ENCODE data around the gene FBRSL1.

FBRSL1 gene

DNA sequence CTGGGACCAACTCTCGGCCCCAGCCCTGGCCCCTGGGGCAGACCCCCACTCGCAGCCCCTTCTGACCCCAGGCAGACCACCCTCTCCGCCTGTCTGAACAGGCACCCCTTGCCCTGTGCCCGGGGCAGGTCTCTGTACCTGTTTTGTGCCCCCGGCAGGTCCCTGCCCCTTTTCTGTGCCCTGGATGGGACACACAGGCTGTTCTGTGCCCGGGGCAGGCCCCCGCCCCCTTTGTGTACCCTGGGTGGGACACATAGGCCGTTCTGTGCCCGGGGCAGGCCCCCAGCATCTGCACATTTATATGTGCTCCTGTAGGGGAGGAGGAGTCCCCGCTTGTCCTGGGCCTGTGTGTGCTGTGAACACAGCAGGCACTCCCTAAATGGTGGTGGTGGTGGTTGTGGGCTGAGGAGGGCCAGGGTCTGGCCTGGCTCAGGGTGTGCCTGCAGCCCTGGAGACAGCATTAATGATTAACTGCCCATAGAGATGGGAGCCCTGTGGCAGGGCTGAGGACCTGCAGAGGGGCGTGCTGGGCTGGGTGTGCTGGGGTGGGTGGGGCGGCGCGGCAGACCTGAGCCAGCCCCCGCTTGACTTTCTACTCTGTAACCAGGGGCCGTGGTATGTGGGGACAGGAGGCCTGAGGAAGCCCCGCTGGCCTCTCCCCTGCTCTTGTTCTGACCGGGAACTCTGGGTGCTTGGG lies 3.7 kb downstream of the FBRSL1 start:
- no peak overlapping the region for H4K91ac ChIP-seq (ENCODE audit: low read depth, low read length, poor library complexity)
- H2BK120ac ChIP-seq (ENCODE audit: low read depth, low read length): no peak overlapping the region
- no peak overlapping the region for H3K27ac ChIP-seq (replicated peaks; ENCODE audit: low read length)
- peaks cover 61% of the 10 kb centered on the region for H3K79me1 ChIP-seq (ENCODE audit: low read depth, low read length)
- no peak overlapping the region for H3K4me2 ChIP-seq (ENCODE audit: insufficient read depth, low read length, poor library complexity, severe bottlenecking)
- H3K27me3 ChIP-seq (ENCODE audit: control insufficient read depth in 3 of 3, insufficient read depth in 3 of 3, low read depth in 1 of 3, low read length in 3 of 3): peaks cover 0 to 8% (median 7%) of the 10 kb centered on the region in 3 experiments
- H3K4ac ChIP-seq (ENCODE audit: low read length): no peak overlapping the region
- no peak overlapping the region for H2BK12ac ChIP-seq (ENCODE audit: low read length)
- no CpG with 5 or more reads among the region's 18 CpGs for WGBS, 2 donors (ENCODE audit: extremely low coverage in 2 of 2, insufficient read length in 2 of 2, insufficient replicate concordance in 1 of 2)
- H2AFZ ChIP-seq (ENCODE audit: low read length): no peak overlapping the region
- no peaks in the 10 kb centered on the region for H3K9me3 ChIP-seq (replicated peaks in 1 of 2; ENCODE audit: control insufficient read depth in 2 of 2, insufficient read depth in 1 of 2, low read depth in 1 of 2, low read length in 2 of 2)
- H3K18ac ChIP-seq (ENCODE audit: low read length): no peak overlapping the region
- no peak overlapping the region for H3K14ac ChIP-seq (ENCODE audit: low read length)
- no peak overlapping the region for H2AK5ac ChIP-seq (ENCODE audit: low read depth, low read length)
- no peak overlapping the region for H2BK15ac ChIP-seq (ENCODE audit: low read length)
- no peak for DNase-seq (ENCODE audit: low spot score)
- peak overlapping the region; percentile 65 for H3K23ac ChIP-seq (ENCODE audit: low read depth, low read length, poor library complexity)
- no peak overlapping the region for H2BK5ac ChIP-seq (ENCODE audit: low read length)
- H3K36me3 ChIP-seq (replicated peaks in 1 of 2; ENCODE audit: control insufficient read depth in 2 of 2, insufficient read depth in 2 of 2, low read length in 2 of 2): peaks cover 2 to 12% of the 10 kb centered on the region in 2 donors
- no peak overlapping the region for H4K8ac ChIP-seq (ENCODE audit: low read depth, low read length)
- no peak overlapping the region for H3K4me3 ChIP-seq (ENCODE audit: low read length in 2 of 2)
- H3K4me1 ChIP-seq (ENCODE audit: control insufficient read depth in 2 of 2, insufficient read depth in 1 of 2, low read depth in 1 of 2, low read length in 2 of 2): peaks cover 10 to 17% of the 10 kb centered on the region in 2 donors
- H3K9ac ChIP-seq (ENCODE audit: low read depth, low read length, poor library complexity): no peak overlapping the region

GRCh38 chr12:132494294-132495164 lies 4.6 kb downstream of the FBRSL1 start:
- no peak for DNase-seq (ENCODE audit: low spot score)
- Histone ChIP-seq H2BK120ac (ENCODE audit: low read depth, low read length) (no peak overlapping the region), H3K27me3 (ENCODE audit: control insufficient read depth in 3 of 3, insufficient read depth in 3 of 3, low read depth in 1 of 3, low read length in 3 of 3) (peaks cover 0 to 2% (median 0%) of the 10 kb centered on the region in 3 experiments), H2AK5ac (ENCODE audit: low read depth, low read length) (peak overlapping the region; percentile 56), H3K27ac (replicated peaks; ENCODE audit: low read length) (no peak overlapping the region), H3K79me1 (ENCODE audit: low read depth, low read length) (peaks cover 65% of the 10 kb centered on the region), H3K36me3 (replicated peaks in 1 of 2; ENCODE audit: control insufficient read depth in 2 of 2, insufficient read depth in 2 of 2, low read length in 2 of 2) (peaks cover 2 to 12% of the 10 kb centered on the region in 2 donors), H3K9ac (ENCODE audit: low read depth, low read length, poor library complexity) (no peak overlapping the region), H3K23ac (ENCODE audit: low read depth, low read length, poor library complexity) (peak overlapping the region; percentile 80), H3K14ac (ENCODE audit: low read length) (no peak overlapping the region), H3K18ac (ENCODE audit: low read length) (no peak overlapping the region), H2BK12ac (ENCODE audit: low read length) (no peak overlapping the region), H3K9me3 (replicated peaks in 1 of 2; ENCODE audit: control insufficient read depth in 2 of 2, insufficient read depth in 1 of 2, low read depth in 1 of 2, low read length in 2 of 2) (no peaks in the 10 kb centered on the region), H2BK5ac (ENCODE audit: low read length) (no peak overlapping the region), H3K4ac (ENCODE audit: low read length) (no peak overlapping the region), H2AFZ (ENCODE audit: low read length) (no peak overlapping the region), H4K8ac (ENCODE audit: low read depth, low read length) (no peak overlapping the region), H2BK15ac (ENCODE audit: low read length) (no peak overlapping the region), H3K4me2 (ENCODE audit: insufficient read depth, low read length, poor library complexity, severe bottlenecking) (no peak overlapping the region), H3K4me3 (ENCODE audit: low read length in 2 of 2) (no peak overlapping the region), H3K4me1 (ENCODE audit: control insufficient read depth in 2 of 2, insufficient read depth in 1 of 2, low read depth in 1 of 2, low read length in 2 of 2) (peaks cover 10 to 16% of the 10 kb centered on the region in 2 donors), H4K91ac (ENCODE audit: low read depth, low read length, poor library complexity) (no peak overlapping the region)
- WGBS, 2 donors (ENCODE audit: extremely low coverage in 2 of 2, insufficient read length in 2 of 2, insufficient replicate concordance in 1 of 2): no CpG with 5 or more reads among the region's 25 CpGs

DNA sequence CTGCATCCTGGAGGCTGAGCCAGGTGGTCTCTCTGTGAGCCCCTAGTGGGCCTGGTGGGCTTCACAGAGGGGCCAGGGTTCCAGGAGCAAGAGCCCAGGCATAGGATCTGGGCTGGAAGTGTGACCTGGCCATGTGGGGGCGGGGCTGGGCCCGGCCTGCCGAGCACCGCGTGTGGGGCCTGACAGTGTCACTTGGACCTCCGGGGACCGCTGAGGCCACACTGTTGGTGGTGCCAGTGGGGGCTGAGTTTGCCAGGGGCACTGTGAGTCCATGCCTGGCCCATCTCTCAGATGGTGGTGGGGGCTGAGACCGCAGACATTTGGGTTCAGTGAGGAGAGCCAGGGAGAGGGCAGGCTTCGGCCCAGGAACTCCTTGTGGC lies 5.2 kb downstream of the FBRSL1 start:
- no peak overlapping the region for H3K4me3 ChIP-seq (ENCODE audit: low read length in 2 of 2)
- H2AK5ac ChIP-seq (ENCODE audit: low read depth, low read length): no peak overlapping the region
- no peak overlapping the region for H4K91ac ChIP-seq (ENCODE audit: low read depth, low read length, poor library complexity)
- no peak overlapping the region for H2BK120ac ChIP-seq (ENCODE audit: low read depth, low read length)
- H3K4me2 ChIP-seq (ENCODE audit: insufficient read depth, low read length, poor library complexity, severe bottlenecking): no peak overlapping the region
- H3K18ac ChIP-seq (ENCODE audit: low read length): no peak overlapping the region
- no CpG with 5 or more reads among the region's 9 CpGs for WGBS, 2 donors (ENCODE audit: extremely low coverage in 2 of 2, insufficient read length in 2 of 2, insufficient replicate concordance in 1 of 2)
- peak overlapping the region; percentile 73 for H3K23ac ChIP-seq (ENCODE audit: low read depth, low read length, poor library complexity)
- peaks cover 0 to 2% (median 0%) of the 10 kb centered on the region in 3 experiments for H3K27me3 ChIP-seq (ENCODE audit: control insufficient read depth in 3 of 3, insufficient read depth in 3 of 3, low read depth in 1 of 3, low read length in 3 of 3)
- no peak overlapping the region for H3K27ac ChIP-seq (replicated peaks; ENCODE audit: low read length)
- H2BK15ac ChIP-seq (ENCODE audit: low read length): peak overlapping the region; percentile 11
- H3K9me3 ChIP-seq (replicated peaks in 1 of 2; ENCODE audit: control insufficient read depth in 2 of 2, insufficient read depth in 1 of 2, low read depth in 1 of 2, low read length in 2 of 2): no peaks in the 10 kb centered on the region
- H3K14ac ChIP-seq (ENCODE audit: low read length): no peak overlapping the region
- peaks cover 10 to 16% of the 10 kb centered on the region in 2 donors for H3K4me1 ChIP-seq (ENCODE audit: control insufficient read depth in 2 of 2, insufficient read depth in 1 of 2, low read depth in 1 of 2, low read length in 2 of 2)
- no peak overlapping the region for H3K4ac ChIP-seq (ENCODE audit: low read length)
- no peak overlapping the region for H2AFZ ChIP-seq (ENCODE audit: low read length)
- no peak overlapping the region for H2BK5ac ChIP-seq (ENCODE audit: low read length)
- H3K79me1 ChIP-seq (ENCODE audit: low read depth, low read length): peaks cover 71% of the 10 kb centered on the region
- H4K8ac ChIP-seq (ENCODE audit: low read depth, low read length): no peak overlapping the region
- H3K9ac ChIP-seq (ENCODE audit: low read depth, low read length, poor library complexity): no peak overlapping the region
- DNase-seq (ENCODE audit: low spot score): no peak
- H3K36me3 ChIP-seq (replicated peaks in 1 of 2; ENCODE audit: control insufficient read depth in 2 of 2, insufficient read depth in 2 of 2, low read length in 2 of 2): peaks cover 2 to 12% of the 10 kb centered on the region in 2 donors
- H2BK12ac ChIP-seq (ENCODE audit: low read length): no peak overlapping the region
